DND-41 (cell line): Measurements from ENCODE around the gene ATXN7L3B.

Source experiments
- ATAC-seq: fragments of 200-7000 bp; cut with Tn5 transposase; 3 replicates; pipeline ENCODE4 v1.9.1; 2021; ENCODE audit warnings: low read depth; ENCODE audit not compliant: insufficient read depth
- DNase-seq: peaks from one replicate; pipeline ENCODE4 v3.0.0-alpha.2; 2020
- H2AFZ ChIP-seq: 2 replicates; pipeline ENCODE4 v1.6.0; 2012; ENCODE audit warnings: low read depth, low read length
- H3K27ac ChIP-seq: 2 replicates; pipeline ENCODE4 v1.5.1; 2012; ENCODE audit warnings: low read length, inconsistent platforms
- H3K27me3 ChIP-seq: fragments of 200-600 bp; sonication (generic); 2 replicates; pipeline ENCODE4 v1.6.0; 2012; ENCODE audit warnings: low read length, mild to moderate bottlenecking, inconsistent platforms; ENCODE audit not compliant: insufficient read depth, poor library complexity
- H3K36me3 ChIP-seq: 2 replicates; pipeline ENCODE4 v1.5.1; 2012; ENCODE audit warnings: low read length, inconsistent platforms; ENCODE audit not compliant: insufficient read depth
- H3K4me1 ChIP-seq: 2 replicates; pipeline ENCODE4 v1.5.1; 2012; ENCODE audit warnings: mild to moderate bottlenecking, low read length; ENCODE audit not compliant: insufficient read depth
- H3K4me2 ChIP-seq: 2 replicates; pipeline ENCODE4 v1.6.0; 2012; ENCODE audit warnings: mild to moderate bottlenecking, moderate library complexity, low read length, inconsistent platforms; ENCODE audit not compliant: insufficient read depth
- H3K4me3 ChIP-seq, 2 experiments: fragments of 200-600 bp in 1 of 2; shearing (Covaris generic) in 1 of 2; 2 replicates each; pipeline ENCODE4 v1.5.1; 2012 to 2016; ENCODE audit warnings: inconsistent platforms in 2 of 2, low read length in 2 of 2, mild to moderate bottlenecking in 2 of 2, low read depth in 1 of 2, moderate library complexity in 1 of 2
- H3K79me2 ChIP-seq: 2 replicates; pipeline ENCODE4 v1.6.0; 2012; ENCODE audit warnings: low read length, inconsistent platforms; ENCODE audit not compliant: insufficient read depth
- H3K9ac ChIP-seq: 2 replicates; pipeline ENCODE4 v1.6.0; 2012; ENCODE audit warnings: low read depth, mild to moderate bottlenecking, inconsistent platforms, low read length, moderate library complexity
- H3K9me3 ChIP-seq: 2 replicates; pipeline ENCODE4 v1.5.1; 2012; ENCODE audit warnings: low read length, moderate library complexity, mild to moderate bottlenecking, inconsistent platforms; ENCODE audit not compliant: insufficient read depth, severe bottlenecking
- H4K20me1 ChIP-seq: 2 replicates; pipeline ENCODE4 v1.6.0; 2012; ENCODE audit warnings: low read length; ENCODE audit not compliant: insufficient read depth
- EZH2 ChIP-seq: IDR thresholded peaks from 3 replicates; pipeline ENCODE4 v1.6.1; 2012; ENCODE audit warnings: borderline replicate concordance, low read depth, mild to moderate bottlenecking, moderate library complexity, low read length, inconsistent platforms; ENCODE audit not compliant: severe bottlenecking
- TF ChIP-seq, protein P1 (sequence below): IDR thresholded peaks from 2 replicates; pipeline ENCODE4 v1.5.1; 2012; ENCODE audit warnings: borderline replicate concordance, low read length, moderate library complexity, mild to moderate bottlenecking; ENCODE audit not compliant: poor library complexity, severe bottlenecking; ENCODE audit errors: extremely low read depth

ATXN7L3B gene

DNA sequence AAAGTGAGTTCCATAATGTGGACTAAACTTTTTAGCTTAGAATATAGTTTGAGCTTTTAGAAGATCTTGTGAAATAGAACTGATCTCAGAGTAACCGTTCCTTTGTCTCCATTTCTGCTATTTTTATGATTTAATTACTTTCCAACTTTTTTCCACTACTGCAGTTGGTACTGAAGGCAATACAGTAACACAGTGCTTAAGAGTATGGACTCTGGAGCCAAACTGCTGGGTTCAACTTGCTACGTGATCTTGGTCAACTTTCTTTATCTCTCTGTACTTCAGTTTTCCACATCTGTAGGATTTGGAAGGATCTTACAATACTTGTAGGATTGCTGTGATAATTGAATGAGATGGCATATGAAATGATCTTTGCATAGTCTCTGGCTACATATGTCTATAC, 40.9 kb downstream of the ATXN7L3B start:
- TF ChIP-seq EZH2 = no peak
- TF ChIP-seq, protein P1, sequence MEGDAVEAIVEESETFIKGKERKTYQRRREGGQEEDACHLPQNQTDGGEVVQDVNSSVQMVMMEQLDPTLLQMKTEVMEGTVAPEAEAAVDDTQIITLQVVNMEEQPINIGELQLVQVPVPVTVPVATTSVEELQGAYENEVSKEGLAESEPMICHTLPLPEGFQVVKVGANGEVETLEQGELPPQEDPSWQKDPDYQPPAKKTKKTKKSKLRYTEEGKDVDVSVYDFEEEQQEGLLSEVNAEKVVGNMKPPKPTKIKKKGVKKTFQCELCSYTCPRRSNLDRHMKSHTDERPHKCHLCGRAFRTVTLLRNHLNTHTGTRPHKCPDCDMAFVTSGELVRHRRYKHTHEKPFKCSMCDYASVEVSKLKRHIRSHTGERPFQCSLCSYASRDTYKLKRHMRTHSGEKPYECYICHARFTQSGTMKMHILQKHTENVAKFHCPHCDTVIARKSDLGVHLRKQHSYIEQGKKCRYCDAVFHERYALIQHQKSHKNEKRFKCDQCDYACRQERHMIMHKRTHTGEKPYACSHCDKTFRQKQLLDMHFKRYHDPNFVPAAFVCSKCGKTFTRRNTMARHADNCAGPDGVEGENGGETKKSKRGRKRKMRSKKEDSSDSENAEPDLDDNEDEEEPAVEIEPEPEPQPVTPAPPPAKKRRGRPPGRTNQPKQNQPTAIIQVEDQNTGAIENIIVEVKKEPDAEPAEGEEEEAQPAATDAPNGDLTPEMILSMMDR = no peak
- Histone ChIP-seq H3K36me3 (no peaks in the 10 kb centered on the region), H3K4me1 (no peaks in the 10 kb centered on the region), H3K9me3 (no peaks in the 10 kb centered on the region), H2AFZ (no peak overlapping the region), H3K4me2 (no peak overlapping the region), H3K27me3 (no peaks in the 10 kb centered on the region), H3K79me2 (no peaks in the 10 kb centered on the region), H3K4me3 (no peak overlapping the region), H3K27ac (no peak overlapping the region), H3K9ac (no peak overlapping the region), H4K20me1 (no peaks in the 10 kb centered on the region)
- no peak for ATAC-seq
- DNase-seq = no peak

DNA sequence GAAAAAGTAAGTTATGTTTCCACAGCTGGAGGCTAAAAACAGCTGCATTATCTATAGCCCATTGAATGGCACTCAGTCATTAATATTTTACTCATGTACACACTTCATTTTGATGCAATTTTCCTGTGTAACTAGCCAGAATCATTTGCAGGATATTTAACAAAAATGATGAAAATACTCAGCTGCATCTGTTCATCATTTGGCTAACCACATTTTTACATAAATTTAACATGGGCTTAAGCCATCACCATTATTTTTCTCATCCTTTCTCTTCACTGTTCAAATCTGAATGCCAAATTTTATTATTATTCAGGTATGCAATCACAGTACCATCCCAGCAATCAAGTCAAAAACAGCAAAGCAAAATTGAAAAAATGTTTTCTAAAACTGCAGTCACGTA, 41.8 kb downstream of the ATXN7L3B start:
- H2AFZ ChIP-seq = no peak overlapping the region
- no peak overlapping the region for H3K4me2 ChIP-seq
- no peaks in the 10 kb centered on the region for H3K27me3 ChIP-seq
- no peak overlapping the region for H3K4me3 ChIP-seq
- no peak overlapping the region for H3K27ac ChIP-seq
- TF ChIP-seq, protein P1 = no peak
- no peak for TF ChIP-seq EZH2
- no peaks in the 10 kb centered on the region for H3K79me2 ChIP-seq
- H3K9ac ChIP-seq = no peak overlapping the region
- DNase-seq (no peak), ATAC-seq (no peak)
- no peaks in the 10 kb centered on the region for H3K36me3 ChIP-seq
- H4K20me1 ChIP-seq = no peaks in the 10 kb centered on the region
- no peaks in the 10 kb centered on the region for H3K9me3 ChIP-seq
- no peaks in the 10 kb centered on the region for H3K4me1 ChIP-seq

DNA sequence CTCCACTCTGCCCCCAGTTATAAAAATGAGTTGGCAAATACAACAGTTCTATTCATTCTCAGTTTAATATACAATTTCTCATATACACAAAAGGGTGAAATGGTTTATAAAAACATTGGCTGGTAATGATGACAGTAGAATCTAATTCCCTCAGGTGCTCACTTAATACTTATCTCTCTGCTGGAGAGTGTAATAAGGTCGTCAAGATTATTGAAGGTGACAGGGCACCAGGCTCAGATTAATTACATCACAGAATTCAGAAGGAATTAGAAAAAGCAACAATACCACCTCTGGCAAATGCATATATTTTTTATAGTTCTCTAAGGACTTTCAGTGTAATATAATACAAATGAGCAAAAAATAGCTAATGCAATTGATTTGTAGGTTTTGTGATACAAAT, 42.3 kb downstream of the ATXN7L3B start:
- no peak for ATAC-seq
- H3K4me3 ChIP-seq = no peak overlapping the region
- no peak overlapping the region for H2AFZ ChIP-seq
- no peak overlapping the region for H3K9ac ChIP-seq
- DNase-seq = no peak
- H3K36me3 ChIP-seq = no peaks in the 10 kb centered on the region
- no peaks in the 10 kb centered on the region for H3K4me1 ChIP-seq
- H3K27ac ChIP-seq = no peak overlapping the region
- H3K27me3 ChIP-seq = no peaks in the 10 kb centered on the region
- no peak overlapping the region for H3K4me2 ChIP-seq
- H4K20me1 ChIP-seq = no peaks in the 10 kb centered on the region
- no peaks in the 10 kb centered on the region for H3K79me2 ChIP-seq
- TF ChIP-seq EZH2 = no peak
- TF ChIP-seq, protein P1 = no peak
- no peaks in the 10 kb centered on the region for H3K9me3 ChIP-seq

DNA sequence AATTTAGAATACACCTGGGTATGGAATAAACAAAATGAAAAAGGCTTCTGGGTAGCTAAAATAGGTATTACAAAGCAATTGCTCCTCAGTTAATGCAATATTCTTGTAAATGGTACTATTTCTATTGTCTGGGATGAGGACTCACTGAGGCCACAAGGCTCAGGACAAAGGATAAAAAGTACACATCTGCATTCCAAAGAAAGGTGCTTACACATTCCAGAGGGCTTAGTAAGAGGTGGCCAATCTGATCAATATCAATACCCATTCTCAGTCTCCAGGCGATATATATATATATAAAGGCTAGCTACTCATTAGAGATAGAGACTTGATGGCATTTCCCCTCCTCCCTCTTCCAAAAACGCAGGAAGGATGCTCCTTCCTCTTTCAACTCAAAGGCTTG, 43.8 kb downstream of the ATXN7L3B start:
- no peak for DNase-seq

More for the DNA sequence above, 43.8 kb downstream of the ATXN7L3B start:
- Histone ChIP-seq H3K9ac (no peak overlapping the region), H4K20me1 (no peaks in the 10 kb centered on the region), H3K27ac (no peak overlapping the region), H3K4me1 (no peaks in the 10 kb centered on the region), H3K27me3 (no peaks in the 10 kb centered on the region), H3K9me3 (no peaks in the 10 kb centered on the region), H3K4me2 (no peak overlapping the region), H3K36me3 (no peaks in the 10 kb centered on the region), H3K4me3 (no peak overlapping the region), H2AFZ (no peak overlapping the region), H3K79me2 (no peaks in the 10 kb centered on the region)
- no peak for ATAC-seq
- no peak for TF ChIP-seq EZH2
- TF ChIP-seq, protein P1 = no peak
